ENCODE data around the gene CCDC63. TPM values are rescaled to one million over a fixed set of nuclear protein-coding genes. Genes with fewer than 3 reads are reported as not detected.

Gene CCDC63
- polyA plus RNA-seq, 3 donors: 0.22 TPM; not detected in 2

- Histone ChIP-seq H3K9ac (ENCODE audit: insufficient read depth, low read length, poor library complexity, severe bottlenecking) (no peak overlapping the region), H3K4me2 (replicated peaks; ENCODE audit: extremely low read depth, low read length, poor library complexity, severe bottlenecking) (no peak overlapping the region), H4K20me1 (ENCODE audit: insufficient read depth, low read length) (no peaks in the 10 kb centered on the region), H3K27ac (ENCODE audit: low read depth in 1 of 2, low read length in 2 of 2) (no peak overlapping the region), H3K79me2 (ENCODE audit: insufficient read depth, low read length) (no peaks in the 10 kb centered on the region), H3K4me1 (ENCODE audit: control insufficient read depth in 1 of 2, insufficient read depth in 2 of 2, low read length in 2 of 2) (peaks cover 4 to 7% of the 10 kb centered on the region in 2 donors), H2AFZ (ENCODE audit: insufficient read depth, low read depth, low read length, poor library complexity, severe bottlenecking) (no peak overlapping the region), H3K36me3 (replicated peaks in 1 of 2; ENCODE audit: control insufficient read depth in 1 of 2, insufficient read depth in 2 of 2, low read length in 2 of 2) (no peaks in the 10 kb centered on the region), H3K4me3 (replicated peaks in 1 of 3; ENCODE audit: low read depth in 2 of 3, low read length in 3 of 3) (no peak overlapping the region), H3K27me3 (ENCODE audit: control insufficient read depth in 2 of 2, insufficient read depth in 2 of 2, low read length in 2 of 2) (no peaks in the 10 kb centered on the region), H3K9me3 (replicated peaks in 1 of 2; ENCODE audit: control insufficient read depth in 1 of 2, insufficient read depth in 1 of 2, low read length in 2 of 2) (no peaks in the 10 kb centered on the region)
- H3K9me3 Mint-ChIP-seq: peaks cover 0 to 9% (median 0%) of the 10 kb centered on the region in 7 donors
- peaks cover 12% of the 10 kb centered on the region for H3K4me1 Mint-ChIP-seq
- H3K36me3 Mint-ChIP-seq: no peaks in the 10 kb centered on the region
- 78% methylated on average over 1 of the region's 2 CpGs for WGBS (ENCODE audit: insufficient coverage)
- peaks cover 0 to 14% (median 3%) of the 10 kb centered on the region in 3 donors for H3K27me3 Mint-ChIP-seq (ENCODE audit: low read depth in 3 of 3)
- intact Hi-C loops (cut with micrococcal nuclease): no loop called here
- H3K27ac Mint-ChIP-seq: no peak overlapping the region
- H3K4me3 Mint-ChIP-seq: no peak overlapping the region
- DNase-seq: no peak
- no peak for TF ChIP-seq CTCF (IDR thresholded peaks at IDR 0.05)
Measured at GRCh38 chr12:110813756-110814155, 33.0 kb upstream of the CCDC63 start.

GRCh38 chr12:110816248-110816647 is 30.5 kb upstream of the CCDC63 start:
- H3K4me1 ChIP-seq (ENCODE audit: control insufficient read depth in 1 of 2, insufficient read depth in 2 of 2, low read length in 2 of 2): peaks cover 7% of the 10 kb centered on the region in 2 donors
- no CpG with 5 or more reads among the region's 1 CpG for WGBS (ENCODE audit: insufficient coverage)
- H3K79me2 ChIP-seq (ENCODE audit: insufficient read depth, low read length): no peaks in the 10 kb centered on the region
- Mint-ChIP-seq H3K27ac (no peak overlapping the region), H3K36me3 (no peaks in the 10 kb centered on the region), H3K4me1 (peaks cover 13% of the 10 kb centered on the region), H3K27me3 (ENCODE audit: low read depth in 3 of 3) (peaks cover 0 to 12% (median 3%) of the 10 kb centered on the region in 3 donors), H3K9me3 (peaks cover 0 to 9% (median 2%) of the 10 kb centered on the region in 7 donors), H3K4me3 (no peak overlapping the region)
- intact Hi-C loops (cut with micrococcal nuclease): no loop called here
- no peak overlapping the region for H3K27ac ChIP-seq (ENCODE audit: low read depth in 1 of 2, low read length in 2 of 2)
- no peak overlapping the region for H3K9ac ChIP-seq (ENCODE audit: insufficient read depth, low read length, poor library complexity, severe bottlenecking)
- no peak for TF ChIP-seq CTCF (IDR thresholded peaks at IDR 0.05)
- H3K27me3 ChIP-seq (ENCODE audit: control insufficient read depth in 2 of 2, insufficient read depth in 2 of 2, low read length in 2 of 2): no peaks in the 10 kb centered on the region
- H3K36me3 ChIP-seq (replicated peaks in 1 of 2; ENCODE audit: control insufficient read depth in 1 of 2, insufficient read depth in 2 of 2, low read length in 2 of 2): no peaks in the 10 kb centered on the region
- H2AFZ ChIP-seq (ENCODE audit: insufficient read depth, low read depth, low read length, poor library complexity, severe bottlenecking): no peak overlapping the region
- no peaks in the 10 kb centered on the region for H3K9me3 ChIP-seq (replicated peaks in 1 of 2; ENCODE audit: control insufficient read depth in 1 of 2, insufficient read depth in 1 of 2, low read length in 2 of 2)
- no peak overlapping the region for H3K4me2 ChIP-seq (replicated peaks; ENCODE audit: extremely low read depth, low read length, poor library complexity, severe bottlenecking)
- no peak for DNase-seq
- H3K4me3 ChIP-seq (replicated peaks in 1 of 3; ENCODE audit: low read depth in 2 of 3, low read length in 3 of 3): no peak overlapping the region
- H4K20me1 ChIP-seq (ENCODE audit: insufficient read depth, low read length): no peaks in the 10 kb centered on the region

Data from CD14-positive monocyte (primary cell).